Cortex of kidney (tissue), 1 donor: ENCODE data around the gene MTA2.
"Not testable (repeated sequence)": the region's sequence is repeated elsewhere in the genome, so short reads cannot be mapped to it uniquely, and the experiment has no call there.

Source experiments
- DNase-seq: peaks from one replicate; lab custom pipeline; 2025; lab: John Stamatoyannopoulos, UW

MTA2 gene

DNA sequence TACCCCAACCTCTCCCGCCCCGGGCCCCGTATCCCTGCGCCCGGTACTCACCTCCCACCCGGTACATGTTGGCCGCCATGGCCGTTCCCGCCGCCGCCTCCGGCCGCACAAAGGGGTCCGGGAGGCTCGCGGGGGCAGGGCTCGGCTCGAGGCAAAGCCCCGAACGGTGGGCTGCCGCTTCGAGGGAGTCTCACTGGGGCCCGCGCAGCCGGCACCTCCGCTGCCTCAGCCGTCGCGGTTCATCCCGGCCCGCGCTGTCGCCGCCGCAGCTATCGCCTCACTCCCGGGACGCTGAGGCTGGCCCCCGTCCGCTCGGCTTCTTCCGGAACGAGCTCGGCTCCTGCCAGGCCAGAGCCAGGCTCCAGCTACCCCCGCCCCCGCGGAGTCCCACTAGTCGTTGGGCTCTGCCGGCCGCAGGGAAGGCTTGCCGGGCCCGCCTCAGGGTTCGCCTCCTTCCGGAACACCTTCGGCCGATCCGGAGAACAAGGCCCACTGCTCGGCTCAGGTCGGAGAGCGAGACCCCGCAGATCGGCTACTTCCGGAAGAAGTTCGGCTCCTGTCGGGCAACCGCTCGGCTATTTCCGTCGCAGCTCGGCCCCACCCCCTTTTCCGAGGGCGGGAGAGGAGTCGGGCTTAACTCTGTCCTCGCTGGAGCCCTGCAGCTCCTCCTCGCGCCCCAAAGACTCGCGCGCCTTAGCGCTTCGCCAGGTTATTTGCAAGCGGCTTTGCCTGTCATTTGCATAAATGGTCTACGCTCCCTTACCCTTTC, at the start of gene MTA2:
Gene MTA2, minus strand, starts transcription at position 494 of the 769 bp plus-strand sequence. Its CDS starts 415 bp downstream, at position 79.
- peak; percentile 76 for DNase-seq

- DNase-seq = not testable (repeated sequence)
These were observed 48.6 kb upstream of the MTA2 start for GRCh38 chr11:62650283-62650682.

- no peak for DNase-seq
These were observed 47.8 kb upstream of the MTA2 start for GRCh38 chr11:62649486-62649885.

- DNase-seq = no peak
These were observed 47.3 kb upstream of the MTA2 start for GRCh38 chr11:62648967-62649364.

GRCh38 chr11:62648185-62648966, 46.7 kb upstream of the MTA2 start:
- DNase-seq = no peak

DNA sequence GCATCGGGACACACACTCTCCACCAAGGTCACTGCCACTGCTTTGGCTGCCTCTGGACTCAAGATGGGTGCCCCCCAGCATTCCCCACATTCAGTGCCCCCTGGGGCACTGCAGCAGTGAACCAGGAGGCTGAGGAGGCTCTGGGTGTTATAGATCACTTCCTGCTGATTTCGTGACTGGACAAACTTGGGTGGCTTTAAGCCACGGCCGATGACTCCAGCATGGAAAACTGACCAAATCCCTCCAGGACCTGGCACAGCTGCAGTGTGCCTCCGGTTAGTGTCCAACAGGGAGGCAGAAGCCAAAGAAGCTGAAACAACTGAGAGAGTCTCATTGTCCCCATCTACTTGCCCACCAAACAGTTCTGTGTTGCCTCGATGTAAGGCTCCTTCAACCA, 45.9 kb upstream of the MTA2 start:
- no peak for DNase-seq

- DNase-seq = no peak
These were observed 45.4 kb upstream of the MTA2 start for GRCh38 chr11:62646825-62647608.

- DNase-seq = no peak
These were observed 44.5 kb upstream of the MTA2 start, which contains the start of gene GANAB for GRCh38 chr11:62645946-62646824. GANAB (minus strand) TSS chr11:62646613; CDS start chr11:62646599, 14 bp downstream.

DNA sequence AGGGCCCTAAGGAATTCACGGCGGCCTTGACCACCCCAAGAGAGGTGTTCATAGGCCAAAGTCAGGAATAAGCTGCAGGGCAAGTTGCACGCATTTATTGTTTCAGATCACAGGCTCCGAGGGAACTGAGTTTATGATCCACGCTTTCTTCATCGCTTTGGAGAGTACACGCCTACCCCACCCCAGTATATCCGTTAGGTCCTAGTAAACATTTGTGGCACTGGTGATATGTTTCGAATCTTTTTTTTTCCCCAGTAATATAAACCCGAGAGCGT, 43.9 kb upstream of the MTA2 start:
- no peak for DNase-seq

DNA sequence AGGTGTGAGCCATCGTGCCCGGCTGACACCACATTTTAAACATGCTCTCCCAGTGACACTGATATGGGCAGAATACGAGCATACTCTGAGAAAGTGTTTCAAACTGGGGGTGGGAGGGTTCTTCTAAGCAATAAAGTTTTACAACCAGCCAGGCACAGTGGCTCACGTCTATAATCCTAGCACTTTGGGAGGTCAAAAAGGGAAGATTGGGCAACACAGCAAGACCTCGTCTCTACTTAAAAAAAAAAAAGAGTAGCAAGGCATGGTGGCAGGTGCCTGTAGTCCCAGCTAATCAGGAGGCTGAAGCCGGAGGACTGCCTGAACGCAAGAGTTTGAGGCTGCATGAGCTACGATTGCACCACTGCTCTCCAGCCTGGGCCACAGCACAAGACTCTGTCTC, 42.6 kb upstream of the MTA2 start:
- DNase-seq = no peak

DNA sequence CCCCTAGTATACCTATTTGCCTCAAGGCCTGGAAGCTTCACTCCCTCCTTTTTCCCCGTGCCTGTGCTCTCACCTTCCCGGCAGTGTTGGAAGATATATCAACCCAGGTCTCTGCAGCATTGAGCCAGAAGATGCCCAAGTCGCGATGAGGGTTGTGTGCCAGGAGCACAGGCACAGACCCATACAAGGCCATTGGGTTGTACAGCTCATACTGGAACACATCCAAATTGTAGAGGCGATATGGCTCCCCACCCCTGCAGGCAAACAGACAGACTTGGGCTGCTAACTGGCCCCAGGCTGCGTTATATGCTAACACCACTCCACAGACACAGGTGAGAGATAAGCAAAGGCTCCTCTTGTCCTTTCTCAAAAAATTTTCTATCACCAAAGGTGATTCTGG, 30.8 kb upstream of the MTA2 start:
- no peak for DNase-seq

DNA sequence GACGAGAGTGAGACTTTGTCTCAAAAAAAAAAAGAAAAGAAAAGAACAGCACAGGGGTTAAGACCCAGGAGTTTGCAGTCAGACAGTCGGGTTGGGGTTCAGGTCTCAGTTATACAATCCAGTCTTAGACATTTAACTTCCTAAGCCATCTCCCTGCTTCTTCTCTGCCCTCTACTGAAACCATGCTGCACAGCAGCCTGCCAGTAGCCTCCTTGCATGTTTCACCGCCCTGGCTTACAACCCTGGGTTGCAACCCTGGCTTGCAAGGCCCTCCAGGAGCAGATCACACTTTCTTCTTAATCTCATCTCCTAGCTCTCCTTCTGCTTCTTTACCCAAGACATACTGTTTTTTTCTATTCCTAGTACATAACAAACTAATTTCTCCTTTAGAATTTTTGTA, 26.0 kb upstream of the MTA2 start:
- no peak for DNase-seq

DNA sequence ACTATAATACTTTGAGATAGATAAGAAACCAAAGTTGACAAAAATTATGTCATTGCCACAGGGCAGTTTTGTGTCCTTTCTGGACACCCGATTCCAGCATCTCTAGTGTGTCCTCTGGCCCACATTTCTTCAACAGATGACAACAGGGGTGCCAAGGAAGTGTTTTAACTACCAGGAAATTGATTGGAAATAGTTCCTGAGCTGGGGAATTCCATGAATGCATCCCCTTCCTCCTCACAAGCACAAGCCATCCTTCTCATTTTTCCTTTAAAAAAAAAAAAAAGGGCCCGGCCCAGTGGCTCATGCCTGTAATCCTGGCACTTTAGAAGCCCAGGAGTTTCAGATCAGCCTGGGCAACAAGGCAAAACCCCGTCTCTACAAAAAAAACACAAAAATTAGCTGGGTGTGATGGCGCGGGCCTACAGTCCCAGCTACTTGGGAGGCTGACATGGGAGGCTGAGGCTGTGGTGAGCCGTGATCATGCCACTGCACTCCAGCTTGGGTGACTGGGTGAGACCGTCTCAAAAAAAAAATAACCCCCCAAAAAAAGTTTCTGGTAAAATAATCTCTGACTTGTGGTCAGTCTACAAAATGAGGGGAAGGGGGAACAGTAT, 20.9 kb upstream of the MTA2 start:
- no peak for DNase-seq

- DNase-seq = peak; percentile 86
These were observed 20.2 kb upstream of the MTA2 start, which contains the start of gene B3GAT3 for GRCh38 chr11:62621567-62622470. B3GAT3 (minus strand) TSS chr11:62621986; CDS start chr11:62621947, 39 bp downstream.

DNA sequence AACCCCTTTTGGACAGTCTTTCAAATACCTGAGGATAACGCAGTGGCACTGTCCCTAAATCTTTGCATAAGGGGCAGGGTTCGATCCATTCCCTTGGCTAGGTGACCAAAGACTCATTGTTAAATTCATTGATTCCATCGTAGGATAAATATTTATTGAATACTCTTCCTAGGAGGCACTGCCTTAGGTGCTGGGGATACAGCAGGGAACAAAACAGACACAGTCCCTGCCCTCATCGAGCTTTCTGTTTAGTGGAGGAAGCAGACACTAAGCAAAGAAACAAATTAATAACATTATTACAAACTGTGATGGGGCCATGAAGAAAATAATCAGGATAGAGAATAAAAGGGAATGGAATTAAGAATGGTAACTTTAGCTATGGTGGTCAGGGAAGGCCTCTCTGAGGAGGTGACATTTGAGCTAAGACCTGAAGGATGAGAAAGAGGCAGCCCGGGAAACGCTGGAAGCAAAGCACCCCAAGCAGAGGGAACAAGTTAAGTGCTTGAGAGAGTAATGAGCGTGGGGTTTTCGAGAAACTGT, 19.4 kb upstream of the MTA2 start:
- no peak for DNase-seq

DNA sequence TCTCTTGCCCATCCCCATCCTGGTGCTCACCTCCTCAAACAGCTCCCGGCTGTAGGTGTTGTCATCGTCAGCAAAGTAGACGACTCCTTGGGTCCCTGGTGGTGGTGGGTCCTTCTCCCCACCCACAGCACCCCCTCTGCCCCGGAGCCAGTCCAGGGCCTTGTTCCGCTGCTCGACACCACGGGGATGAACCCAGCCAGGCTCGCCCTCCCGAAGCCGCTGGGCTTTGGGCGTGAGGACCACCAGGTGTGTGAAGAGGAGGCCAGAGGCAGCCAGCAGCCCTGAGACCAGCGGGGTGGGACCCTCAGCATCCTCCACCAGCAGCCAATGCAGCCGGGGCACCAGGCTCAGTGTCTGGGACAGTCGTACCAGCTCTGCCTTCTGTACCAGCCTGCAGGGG, 15.3 kb upstream of the MTA2 start:
- DNase-seq = not testable (repeated sequence)

GRCh38 chr11:62615521-62615920, 13.9 kb upstream of the MTA2 start:
- DNase-seq = no peak

DNA sequence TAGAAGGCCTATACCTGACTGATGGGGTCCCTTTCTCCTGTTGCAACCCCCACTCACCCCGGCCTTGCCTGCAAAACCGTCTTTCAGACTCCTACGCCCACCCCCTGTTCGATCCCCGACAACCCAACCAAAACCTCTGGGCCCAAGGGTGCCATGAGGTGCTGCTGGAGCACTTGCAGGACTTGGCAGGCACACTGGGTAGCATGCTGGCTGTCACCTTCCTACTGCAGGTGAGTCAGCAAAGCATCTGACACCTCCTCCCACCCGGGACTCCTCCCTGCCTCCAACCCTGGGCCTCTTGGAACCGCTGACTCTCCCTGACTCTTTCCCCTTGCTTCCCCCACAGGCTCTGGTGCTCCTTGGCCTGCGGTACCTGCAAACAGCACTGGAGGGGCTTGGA, 12.6 kb upstream of the MTA2 start:
- no peak for DNase-seq

GRCh38 chr11:62613291-62613778, 11.7 kb upstream of the MTA2 start:
- DNase-seq = no peak
